ENCODE results near the gene KCND3.
A peak's percentile ranks its signal among the peaks of the same experiment; 100 is the strongest.

The KCND3 gene

GRCh38 chr1:111882986-111883560, 106.4 kb downstream of the KCND3 start:
- no peak for DNase-seq (ENCODE audit: low spot score)
- FAIRE-seq = peak; percentile 42

- no peak for DNase-seq (ENCODE audit: low spot score)
- no peak for FAIRE-seq
These were observed 106.9 kb downstream of the KCND3 start for GRCh38 chr1:111882559-111882958.

- no peak for DNase-seq (ENCODE audit: low spot score)
- FAIRE-seq = no peak
These were observed 108.3 kb downstream of the KCND3 start for GRCh38 chr1:111880881-111881837.

GRCh38 chr1:111879081-111879480, 110.4 kb downstream of the KCND3 start:
- no peak for DNase-seq (ENCODE audit: low spot score)

GRCh38 chr1:111878649-111879048, 110.8 kb downstream of the KCND3 start:
- DNase-seq (ENCODE audit: low spot score) = no peak
- FAIRE-seq = no peak

More at GRCh38 chr1:111879081-111879480, 110.4 kb downstream of the KCND3 start:
- no peak for FAIRE-seq

- FAIRE-seq = no peak
- DNase-seq (ENCODE audit: low spot score) = no peak
These were observed 111.4 kb downstream of the KCND3 start for GRCh38 chr1:111878091-111878490.

GRCh38 chr1:111876631-111877030, 112.8 kb downstream of the KCND3 start:
- DNase-seq (ENCODE audit: low spot score) (no peak), FAIRE-seq (no peak)

- no peak for DNase-seq (ENCODE audit: low spot score)
- FAIRE-seq = no peak
These were observed 113.8 kb downstream of the KCND3 start for GRCh38 chr1:111875640-111876039.

GRCh38 chr1:111873460-111874030, 115.9 kb downstream of the KCND3 start:
- FAIRE-seq (no peak), DNase-seq (ENCODE audit: low spot score) (no peak)

- DNase-seq (ENCODE audit: low spot score) (no peak), FAIRE-seq (no peak)
These were observed 119.3 kb downstream of the KCND3 start for GRCh38 chr1:111870181-111870580.

GRCh38 chr1:111867868-111868440, 121.5 kb downstream of the KCND3 start:
- no peak for FAIRE-seq
- no peak for DNase-seq (ENCODE audit: low spot score)

GRCh38 chr1:111864862-111865261, 124.6 kb downstream of the KCND3 start:
- DNase-seq (ENCODE audit: low spot score) (peak; percentile 47), FAIRE-seq (no peak)

- no peak for DNase-seq (ENCODE audit: low spot score)
- FAIRE-seq = no peak
These were observed 126.1 kb downstream of the KCND3 start for GRCh38 chr1:111863401-111863800.

- DNase-seq (ENCODE audit: low spot score) (no peak), FAIRE-seq (no peak)
These were observed 126.9 kb downstream of the KCND3 start for GRCh38 chr1:111862599-111862998.

- FAIRE-seq (no peak), DNase-seq (ENCODE audit: low spot score) (no peak)
These were observed 127.9 kb downstream of the KCND3 start for GRCh38 chr1:111861523-111861922.

- no peak for FAIRE-seq
- no peak for DNase-seq (ENCODE audit: low spot score)
These were observed 132.2 kb downstream of the KCND3 start for GRCh38 chr1:111857194-111857651.

- DNase-seq (ENCODE audit: low spot score) (no peak), FAIRE-seq (no peak)
These were observed 132.9 kb downstream of the KCND3 start for GRCh38 chr1:111856411-111857185.

GRCh38 chr1:111855260-111855659, 134.2 kb downstream of the KCND3 start:
- FAIRE-seq (no peak), DNase-seq (ENCODE audit: low spot score) (no peak)

GRCh38 chr1:111852261-111852721, 137.2 kb downstream of the KCND3 start:
- no peak for FAIRE-seq
- no peak for DNase-seq (ENCODE audit: low spot score)

- no peak for DNase-seq (ENCODE audit: low spot score)
- FAIRE-seq = no peak
These were observed 137.9 kb downstream of the KCND3 start for GRCh38 chr1:111851552-111851951.

GRCh38 chr1:111850109-111850508, 139.4 kb downstream of the KCND3 start:
- no peak for FAIRE-seq

More at GRCh38 chr1:111850109-111850508, 139.4 kb downstream of the KCND3 start:
- no peak for DNase-seq (ENCODE audit: low spot score)
